Measurements from ENCODE around the gene TRIM54.
A peak's percentile ranks its signal among the peaks of the same experiment; 100 is the strongest.
"Not testable (repeated sequence)": the region's sequence is repeated elsewhere in the genome, so short reads cannot be mapped to it uniquely, and the experiment has no call there.

TRIM54 gene

GRCh38 chr2:27316655-27317412 lies 34.6 kb downstream of the TRIM54 start:
- DNase-seq, result no peak

GRCh38 chr2:27319839-27320238 lies 37.6 kb downstream of the TRIM54 start:
- DNase-seq, result not testable (repeated sequence)

GRCh38 chr2:27320958-27321543 lies 38.8 kb downstream of the TRIM54 start:
- DNase-seq, result peak; percentile 25

DNA sequence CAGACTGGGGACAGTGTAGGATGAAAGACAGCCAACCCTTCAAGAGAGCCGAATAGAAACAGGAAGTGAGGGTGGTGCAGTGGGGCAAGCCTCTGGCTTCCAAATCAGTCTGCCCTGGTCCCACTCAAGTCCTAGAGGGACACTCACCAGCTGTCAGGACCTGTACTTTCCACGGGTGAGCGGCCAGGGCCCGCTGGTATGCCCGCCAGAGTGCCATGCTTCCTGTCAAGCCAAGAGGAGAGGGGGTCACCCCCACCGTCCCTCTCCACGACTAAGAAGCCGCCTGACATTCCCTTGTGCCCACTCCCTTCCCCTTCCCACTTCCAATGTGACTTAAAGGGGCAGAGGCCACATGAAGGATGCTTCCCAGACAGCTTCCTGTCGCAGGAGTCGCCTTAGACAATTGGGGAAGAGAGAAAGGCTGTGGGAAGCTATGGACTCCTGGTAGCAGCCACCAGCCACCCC lies 40.1 kb downstream of the TRIM54 start:
- peak; percentile 33 for DNase-seq

- peak; percentile 95 for DNase-seq
Measured at GRCh38 chr2:27322766-27323595, 40.8 kb downstream of the TRIM54 start, which contains the start of gene MPV17. MPV17 (minus strand) TSS chr2:27323097; CDS start chr2:27322517, 580 bp downstream.

DNA sequence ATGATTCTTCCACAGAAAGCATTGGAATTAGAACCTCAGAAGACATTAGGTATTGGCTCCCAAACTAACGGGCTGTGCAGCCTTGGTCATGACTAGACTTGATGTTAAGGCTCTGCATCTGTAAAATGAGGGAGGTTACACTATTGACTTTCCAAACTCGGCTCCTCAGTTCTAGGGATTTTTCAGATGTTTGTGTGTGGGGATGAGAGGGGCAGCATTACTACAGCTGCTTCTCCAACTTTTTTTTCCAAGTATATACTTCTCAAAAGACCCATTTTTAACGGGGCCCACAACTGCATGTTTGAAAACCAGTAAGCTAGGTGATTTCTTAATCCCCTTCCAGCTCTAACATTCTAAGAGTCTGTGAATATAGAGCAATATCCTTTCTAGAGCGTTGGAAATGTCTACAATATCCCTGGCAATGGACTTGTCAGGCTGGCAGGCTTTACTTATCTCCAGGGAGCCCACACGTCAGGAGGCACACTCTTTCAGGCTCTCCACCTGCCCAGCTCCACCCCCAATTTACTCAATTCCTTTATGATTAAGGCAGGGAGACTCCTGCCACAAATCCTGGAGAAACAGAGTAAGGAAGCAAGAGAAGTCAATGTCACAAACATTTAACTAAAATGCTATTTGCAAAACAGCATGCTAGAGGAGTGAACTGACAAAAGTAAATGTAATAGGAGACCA lies 41.5 kb downstream of the TRIM54 start:
- DNase-seq, result no peak

- DNase-seq, result no peak
Measured at GRCh38 chr2:27324720-27325119, 42.5 kb downstream of the TRIM54 start.

DNA sequence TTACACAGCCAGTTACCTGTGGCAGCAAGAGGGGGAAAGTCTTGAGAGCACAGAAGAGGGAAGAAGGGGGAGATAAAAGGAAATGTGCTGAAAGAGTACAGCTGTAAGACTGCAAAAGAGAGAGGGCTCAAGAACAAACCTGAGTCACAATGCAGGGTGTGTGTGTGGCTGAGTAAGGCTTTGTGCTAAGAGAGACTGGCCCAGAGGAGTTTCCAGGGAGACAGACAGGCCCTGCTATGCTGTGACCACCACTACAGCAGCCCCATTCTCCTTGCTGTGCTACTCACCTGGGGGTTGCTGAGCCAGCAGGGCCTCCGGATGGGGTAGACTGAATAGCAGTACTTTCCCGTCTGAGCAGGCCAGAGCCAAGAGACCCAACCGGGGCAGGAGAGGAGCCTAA lies 53.1 kb downstream of the TRIM54 start:
- no peak for DNase-seq

DNA sequence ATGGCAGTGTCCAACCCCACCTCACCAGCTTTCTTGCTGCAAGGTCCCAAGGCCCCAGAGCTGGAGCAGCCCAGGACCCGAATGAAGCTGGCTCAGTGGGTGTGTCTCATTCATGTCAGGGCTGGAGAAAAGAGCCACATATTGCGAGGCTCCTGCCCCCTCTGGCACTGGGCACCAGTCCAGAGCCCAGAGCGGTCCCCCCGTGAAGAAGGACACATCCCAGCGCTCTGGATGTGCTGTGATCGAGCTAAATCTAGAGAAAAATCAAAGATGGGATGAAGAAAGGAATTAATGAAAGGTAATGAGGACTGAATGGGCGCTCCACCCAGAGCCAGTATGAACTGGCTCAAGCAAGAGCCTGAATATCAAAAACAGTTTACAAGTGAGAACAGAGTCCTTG lies 53.9 kb downstream of the TRIM54 start:
- no peak for DNase-seq

- DNase-seq, result no peak
Measured at GRCh38 chr2:27347641-27348040, 65.4 kb downstream of the TRIM54 start.

DNA sequence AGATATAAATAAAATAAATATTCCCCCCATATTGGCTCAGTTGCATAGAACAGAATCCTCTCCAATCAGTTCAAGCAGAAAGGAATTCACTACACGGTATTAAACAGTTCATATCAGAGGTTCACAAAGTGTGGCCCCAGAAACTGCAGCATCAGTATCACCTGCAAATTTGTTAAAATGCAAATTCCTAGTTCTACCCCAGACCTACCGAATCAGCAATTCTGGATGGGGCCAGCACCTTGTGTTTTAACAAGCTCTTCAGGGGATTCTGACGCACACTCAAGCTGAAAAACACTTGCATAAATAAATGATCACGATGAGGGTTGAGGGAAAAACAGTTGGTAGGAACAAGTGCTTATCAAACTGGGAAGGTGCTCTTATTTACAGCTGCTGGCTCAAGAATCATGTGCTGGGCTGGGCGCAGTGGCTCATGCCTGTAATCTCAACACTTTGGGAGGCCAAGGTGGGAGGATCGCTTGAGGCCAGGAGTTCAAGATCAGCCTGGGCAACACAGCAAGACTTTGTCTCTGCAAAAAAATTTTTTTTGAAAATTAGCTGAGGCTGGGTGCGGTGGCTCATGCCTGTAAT lies 68.0 kb downstream of the TRIM54 start:
- peak; percentile 52 for DNase-seq

DNA sequence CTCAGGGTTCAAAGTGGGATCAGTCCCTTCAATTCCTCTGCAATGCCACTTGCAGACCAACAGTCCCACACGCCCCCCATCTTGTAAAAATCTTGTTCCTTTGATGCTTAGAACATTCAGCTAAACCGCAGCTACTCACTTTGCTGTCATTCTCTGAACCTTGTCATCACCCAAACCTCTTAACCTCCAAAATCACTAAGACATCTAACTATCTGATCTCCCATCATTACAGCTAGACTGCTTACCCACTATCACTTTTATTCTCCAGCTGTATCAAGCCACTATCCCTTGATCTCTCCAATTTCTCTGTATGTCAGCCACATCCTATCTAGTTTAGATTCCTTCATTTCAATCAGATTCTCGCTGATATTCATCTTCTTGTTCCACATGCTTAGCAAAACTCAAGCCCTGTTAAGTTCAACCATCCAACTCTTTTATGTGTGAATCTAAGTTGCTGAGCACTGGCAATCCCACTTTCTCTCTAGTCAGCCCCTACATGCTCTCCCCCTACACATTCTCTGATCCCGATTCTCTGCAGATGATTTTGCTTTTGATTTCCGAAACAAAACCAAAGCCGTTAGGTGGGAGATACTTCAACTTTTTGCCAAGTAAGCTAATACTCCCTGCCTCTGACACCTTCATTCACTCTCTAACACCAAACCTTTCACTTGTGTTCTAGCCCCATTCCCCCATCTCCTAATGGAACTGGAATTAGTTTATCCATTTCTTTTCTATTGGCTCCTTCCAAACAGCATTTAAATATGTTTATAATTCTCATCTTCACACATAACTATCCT lies 69.8 kb downstream of the TRIM54 start:
- DNase-seq, result no peak

GRCh38 chr2:27353386-27353761 lies 71.1 kb downstream of the TRIM54 start:
- not testable (repeated sequence) for DNase-seq

- DNase-seq, result no peak
Measured at GRCh38 chr2:27353762-27354596, 71.8 kb downstream of the TRIM54 start.

DNA sequence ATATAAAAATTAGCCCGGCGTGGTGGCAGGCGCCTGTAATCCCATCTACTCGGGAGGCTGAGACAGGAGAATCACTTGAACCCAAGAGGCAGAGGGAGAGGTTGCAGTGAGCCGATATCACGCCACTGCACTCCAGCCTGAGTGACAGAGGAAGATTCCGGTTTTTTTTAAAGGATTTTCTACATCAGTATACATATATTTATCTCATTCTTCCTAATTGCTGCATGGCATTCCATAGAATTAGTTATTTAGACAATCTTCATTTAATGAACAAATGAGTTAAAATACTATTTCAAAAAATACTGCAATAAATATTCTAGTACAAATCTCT lies 72.3 kb downstream of the TRIM54 start:
- DNase-seq, result no peak

DNA sequence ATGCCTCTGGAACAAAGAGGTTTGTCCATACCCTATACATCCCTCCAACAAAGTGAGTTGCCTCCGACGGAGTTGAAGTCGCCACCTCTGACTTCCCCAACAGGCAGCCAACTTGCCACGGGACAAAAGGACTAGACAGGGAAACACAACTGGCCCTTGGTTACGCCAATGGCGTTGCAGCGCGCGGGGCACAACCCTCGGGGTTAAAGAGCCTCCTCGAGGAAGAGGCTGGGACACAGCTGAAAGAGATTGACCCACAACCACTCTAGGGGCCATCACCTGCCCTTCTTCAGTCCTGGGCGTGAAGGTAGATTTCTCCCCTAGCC lies 73.8 kb downstream of the TRIM54 start:
- DNase-seq, result peak; percentile 74

DNA sequence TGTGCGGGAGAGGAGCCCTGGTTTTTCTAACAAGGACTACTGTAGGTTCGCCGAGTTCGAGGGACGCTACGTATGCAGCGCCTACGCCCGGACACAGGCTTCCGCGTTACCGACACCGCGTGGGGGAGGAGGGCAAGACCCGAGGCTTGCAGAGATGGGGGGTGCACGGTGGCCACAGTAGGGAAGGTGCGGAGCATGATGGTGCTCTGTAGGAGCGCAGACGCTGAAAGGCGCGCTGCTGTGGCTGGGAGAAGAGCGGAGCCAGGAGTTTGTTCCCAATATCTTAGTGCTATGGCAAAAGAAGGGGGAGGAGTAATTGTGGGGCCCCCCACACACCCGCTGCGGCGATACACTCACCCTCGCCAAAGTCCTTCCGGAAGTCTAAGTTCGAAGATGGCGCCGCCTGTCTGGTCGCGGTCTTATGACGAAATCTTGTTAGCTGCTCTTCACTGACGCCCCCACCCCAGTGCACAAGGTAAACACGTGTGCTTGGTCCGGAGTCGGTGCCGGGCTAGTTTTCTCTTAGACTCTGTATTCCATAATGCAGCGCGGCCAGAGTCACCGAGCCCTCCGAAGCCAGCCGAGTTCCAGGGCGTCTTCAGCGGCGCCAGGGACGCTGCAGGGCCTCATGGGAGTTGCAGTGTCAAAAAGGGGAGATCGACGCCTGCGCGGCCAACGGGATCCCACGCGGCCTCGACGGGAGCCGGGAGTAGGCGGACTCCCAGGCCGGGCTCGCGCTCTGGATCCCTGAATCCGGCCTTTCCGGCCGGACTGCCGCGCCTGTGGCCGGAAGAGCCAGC lies 74.4 kb downstream of the TRIM54 start, which contains the start of gene GTF3C2:
GTF3C2 (minus strand) TSS at position 383 of the 800 bp plus-strand sequence. CDS start 13,210 bp downstream, outside the sequence.
- DNase-seq, result peak; percentile 97
